MM.1S (cell line): Measurements from ENCODE around the gene BBC3.
"Not testable (repeated sequence)": the region's sequence is repeated elsewhere in the genome, so short reads cannot be mapped to it uniquely, and the experiment has no call there.

Experiments
- EZH2 ChIP-seq: fragments of 300-600 bp; sonication (generic); optimal IDR thresholded peaks from 2 replicates; pipeline ENCODE3; 2017; ENCODE audit warnings: low read depth, mild to moderate bottlenecking, antibody characterized with exemption, low read length, mixed read lengths
- EZH2phosphoT487 ChIP-seq: fragments of 300-600 bp; sonication (generic); IDR thresholded peaks from 2 replicates; pipeline ENCODE4 v1.6.1; 2018; ENCODE audit warnings: antibody characterized with exemption, low read length
- TF ChIP-seq, protein P1 (sequence below): fragments of 300-600 bp; sonication (generic); IDR thresholded peaks from 2 replicates; pipeline ENCODE4 v1.5.1; 2016; ENCODE audit warnings: antibody characterized with exemption, low read length, mixed read lengths

DNA sequence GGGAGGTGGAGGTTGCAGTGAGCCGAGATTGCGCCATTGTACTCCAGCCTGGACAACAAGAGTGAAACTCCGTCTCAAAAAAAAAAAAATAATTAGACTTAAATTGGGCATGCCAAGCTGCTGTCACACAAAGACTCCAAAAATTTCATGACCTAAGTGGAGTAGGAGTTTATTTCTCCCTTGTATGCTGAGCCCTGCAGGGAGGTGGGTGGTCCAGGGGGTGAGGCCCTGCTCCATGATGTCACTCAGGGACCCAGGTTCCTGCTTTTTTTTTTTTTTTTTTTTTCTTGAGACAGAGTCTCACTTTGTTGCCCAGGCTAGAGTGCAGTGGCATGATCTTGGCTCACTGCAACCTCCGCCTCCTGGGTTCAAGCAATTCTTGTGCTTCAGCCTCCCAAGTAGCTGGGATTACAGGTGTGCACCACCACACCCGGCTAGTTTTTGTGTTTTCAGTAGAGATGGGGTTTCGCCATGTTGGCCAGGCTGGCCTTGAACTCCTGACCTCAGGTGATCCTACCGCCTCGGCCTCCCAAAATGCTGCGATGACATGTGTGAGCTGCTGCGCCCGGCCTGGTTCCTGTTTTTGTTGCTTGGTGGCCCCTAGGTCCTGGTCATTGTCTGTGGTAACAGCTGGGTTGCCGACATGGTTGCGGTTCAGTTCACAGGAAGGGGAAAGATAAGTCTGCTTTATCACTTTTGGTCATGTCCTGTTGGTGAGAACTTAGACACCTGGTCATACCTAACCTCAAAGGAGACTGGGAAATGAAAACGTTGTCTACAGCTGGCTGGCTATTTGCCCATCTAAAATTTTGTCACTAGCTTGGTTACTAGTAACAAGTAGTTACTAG, 31.2 kb upstream of the BBC3 start:
- not testable (repeated sequence) for TF ChIP-seq EZH2phosphoT487, EZH2
- TF ChIP-seq, protein P1, sequence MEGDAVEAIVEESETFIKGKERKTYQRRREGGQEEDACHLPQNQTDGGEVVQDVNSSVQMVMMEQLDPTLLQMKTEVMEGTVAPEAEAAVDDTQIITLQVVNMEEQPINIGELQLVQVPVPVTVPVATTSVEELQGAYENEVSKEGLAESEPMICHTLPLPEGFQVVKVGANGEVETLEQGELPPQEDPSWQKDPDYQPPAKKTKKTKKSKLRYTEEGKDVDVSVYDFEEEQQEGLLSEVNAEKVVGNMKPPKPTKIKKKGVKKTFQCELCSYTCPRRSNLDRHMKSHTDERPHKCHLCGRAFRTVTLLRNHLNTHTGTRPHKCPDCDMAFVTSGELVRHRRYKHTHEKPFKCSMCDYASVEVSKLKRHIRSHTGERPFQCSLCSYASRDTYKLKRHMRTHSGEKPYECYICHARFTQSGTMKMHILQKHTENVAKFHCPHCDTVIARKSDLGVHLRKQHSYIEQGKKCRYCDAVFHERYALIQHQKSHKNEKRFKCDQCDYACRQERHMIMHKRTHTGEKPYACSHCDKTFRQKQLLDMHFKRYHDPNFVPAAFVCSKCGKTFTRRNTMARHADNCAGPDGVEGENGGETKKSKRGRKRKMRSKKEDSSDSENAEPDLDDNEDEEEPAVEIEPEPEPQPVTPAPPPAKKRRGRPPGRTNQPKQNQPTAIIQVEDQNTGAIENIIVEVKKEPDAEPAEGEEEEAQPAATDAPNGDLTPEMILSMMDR = not testable (repeated sequence)
